SW480 (cell line): Measurements from ENCODE around the gene CCSER1.
"Not testable (repeated sequence)": the region's sequence is repeated elsewhere in the genome, so short reads cannot be mapped to it uniquely, and the experiment has no call there.

Source experiments
- DNase-seq: peaks from one replicate; pipeline ENCODE4 v3.0.0-alpha.2; 2016; ENCODE audit warnings: low spot score

CCSER1 gene

GRCh38 chr4:90840828-90841227, 713.6 kb downstream of the CCSER1 start:
- DNase-seq = no peak

GRCh38 chr4:90841676-90842075, 714.5 kb downstream of the CCSER1 start:
- DNase-seq = no peak

- DNase-seq = no peak
These were observed 715.8 kb downstream of the CCSER1 start for GRCh38 chr4:90842960-90843359.

GRCh38 chr4:90844241-90844640, 717.0 kb downstream of the CCSER1 start:
- no peak for DNase-seq

DNA sequence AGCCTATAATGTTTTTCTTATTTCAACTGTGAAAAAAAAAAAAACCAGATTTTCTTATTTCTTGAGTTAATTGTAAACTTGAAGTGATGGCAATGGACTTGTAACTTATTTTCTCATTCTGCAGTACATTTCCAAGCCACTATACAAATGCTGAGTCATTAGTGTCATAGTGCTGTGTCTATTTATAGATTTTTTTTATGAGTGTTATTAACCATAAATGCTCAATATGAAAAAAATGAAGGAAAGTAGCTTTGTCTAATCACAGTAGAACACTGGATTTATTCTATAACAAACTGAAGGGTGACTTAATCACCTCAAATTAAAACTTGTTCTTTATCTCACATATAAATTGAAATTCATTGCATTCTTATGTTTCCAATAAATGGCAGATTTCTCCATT, 718.6 kb downstream of the CCSER1 start:
- no peak for DNase-seq

- DNase-seq = no peak
These were observed 725.0 kb downstream of the CCSER1 start for GRCh38 chr4:90852237-90852636.

DNA sequence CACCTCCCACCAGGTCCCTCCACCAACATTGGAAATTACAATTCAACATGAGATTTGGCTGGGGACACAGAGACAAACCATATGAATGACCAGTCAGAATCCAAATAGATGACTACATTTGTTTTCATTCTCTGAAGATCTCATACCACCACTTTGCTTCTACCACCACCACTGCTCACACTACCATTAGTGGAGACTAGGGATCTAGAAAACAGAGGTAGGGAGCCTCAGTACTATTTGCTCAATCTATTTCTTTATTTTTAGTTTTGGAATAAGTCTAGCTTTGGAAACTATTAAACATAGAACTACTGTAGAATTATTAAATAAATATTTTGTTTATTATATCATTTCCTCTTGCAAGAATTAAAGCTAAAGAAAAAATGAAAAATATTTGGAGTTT, 727.9 kb downstream of the CCSER1 start:
- DNase-seq = no peak

- no peak for DNase-seq
These were observed 730.1 kb downstream of the CCSER1 start for GRCh38 chr4:90857081-90857820.

DNA sequence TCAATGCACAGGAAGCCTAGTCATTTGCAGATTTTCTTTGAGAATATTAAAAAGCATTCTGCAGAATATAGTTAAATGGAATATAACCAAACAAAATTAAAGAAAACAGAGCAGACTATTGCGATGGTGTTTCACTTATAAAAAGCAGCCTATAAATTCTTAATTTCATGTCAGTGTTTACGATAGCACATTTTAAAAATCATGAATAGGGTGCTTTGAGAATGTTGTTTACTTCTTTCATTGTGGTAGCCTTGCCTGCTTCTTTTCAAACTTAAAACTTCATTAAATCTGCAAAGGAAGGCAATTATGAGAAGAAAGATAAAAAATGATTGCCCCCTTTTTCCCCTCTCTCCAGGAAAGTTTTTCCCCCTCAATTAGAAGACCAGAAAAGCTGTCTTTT, 748.6 kb downstream of the CCSER1 start:
- DNase-seq = no peak

- no peak for DNase-seq
These were observed 749.1 kb downstream of the CCSER1 start for GRCh38 chr4:90876296-90876695.

GRCh38 chr4:90883519-90883918, 756.3 kb downstream of the CCSER1 start:
- DNase-seq = no peak

GRCh38 chr4:90888571-90888970, 761.4 kb downstream of the CCSER1 start:
- DNase-seq = no peak

DNA sequence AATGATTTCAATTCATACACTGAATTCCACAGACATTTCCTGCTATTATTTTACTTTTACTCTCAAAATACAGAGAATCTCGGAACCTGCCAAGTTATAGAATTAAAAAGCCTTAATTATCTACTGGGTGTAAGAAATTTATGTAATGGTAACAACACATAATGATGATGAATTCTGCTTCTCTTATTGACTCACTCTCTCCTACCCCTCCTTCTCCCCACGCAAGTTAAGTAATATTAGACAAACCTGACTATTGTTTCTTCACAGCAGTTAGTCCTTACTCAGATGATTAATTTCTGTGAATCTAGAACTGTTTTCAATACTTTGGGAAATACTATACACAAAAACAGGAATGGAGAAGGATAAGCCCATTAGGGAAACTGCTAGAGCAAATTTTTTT, 762.0 kb downstream of the CCSER1 start:
- no peak for DNase-seq

DNA sequence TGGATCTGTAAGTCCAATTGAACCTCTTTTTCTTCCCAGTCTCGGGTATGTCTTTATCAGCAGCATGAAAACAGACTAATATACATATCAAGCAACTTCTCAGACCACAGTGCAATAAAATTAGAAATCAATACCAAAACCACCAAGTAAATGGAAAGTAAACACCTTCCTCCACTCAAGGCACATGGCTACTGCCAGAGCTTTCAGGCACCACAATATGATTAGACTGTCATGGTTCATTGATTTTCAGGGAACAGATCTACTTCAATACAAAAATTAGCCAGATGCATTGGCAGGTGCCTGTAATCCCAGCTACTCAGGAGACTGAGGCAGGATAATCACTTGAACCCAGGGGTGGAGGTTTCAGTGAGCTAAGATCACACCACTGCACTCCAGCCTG, 776.2 kb downstream of the CCSER1 start:
- DNase-seq = not testable (repeated sequence)

DNA sequence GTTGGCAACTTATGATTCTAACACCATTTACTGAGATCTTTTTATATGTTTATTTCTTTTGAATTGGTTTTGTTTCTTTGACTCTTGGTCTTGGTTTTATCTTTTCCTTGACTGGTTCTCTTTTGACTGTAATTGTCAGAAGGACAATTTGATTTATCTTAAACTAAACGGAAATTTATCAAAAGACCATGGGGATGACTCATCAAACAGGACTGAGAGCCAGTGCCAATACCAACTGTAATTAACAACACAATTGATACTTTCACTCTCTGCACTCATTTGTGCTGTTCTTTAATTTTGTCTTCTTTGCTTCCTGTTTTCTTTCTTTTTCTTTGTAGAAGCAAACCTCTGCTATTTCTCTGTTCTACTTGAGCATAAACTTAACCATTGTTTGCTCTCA, 776.8 kb downstream of the CCSER1 start:
- no peak for DNase-seq

GRCh38 chr4:90906239-90906638, 779.0 kb downstream of the CCSER1 start:
- no peak for DNase-seq

- DNase-seq = not testable (repeated sequence)
These were observed 784.7 kb downstream of the CCSER1 start for GRCh38 chr4:90911724-90912434.

- no peak for DNase-seq
These were observed 795.0 kb downstream of the CCSER1 start for GRCh38 chr4:90922174-90922573.

DNA sequence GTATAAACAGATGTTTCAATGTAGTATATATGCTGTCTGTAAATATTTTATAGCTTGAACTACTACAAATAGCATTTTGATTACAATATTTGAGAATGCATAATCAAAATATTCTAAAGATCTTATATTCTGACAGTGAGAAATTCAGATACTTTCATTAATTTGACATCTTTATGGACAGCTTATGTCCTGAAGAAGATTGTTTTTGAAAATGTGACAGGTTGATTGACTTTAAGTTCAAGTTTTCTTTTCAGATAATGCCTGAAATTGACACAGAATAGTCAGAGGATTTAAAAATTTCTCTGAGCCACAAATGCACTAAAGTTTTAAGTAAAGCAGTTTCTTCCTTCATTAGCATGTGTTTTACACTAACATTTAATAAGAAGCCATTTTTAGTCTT, 799.8 kb downstream of the CCSER1 start:
- no peak for DNase-seq

- no peak for DNase-seq
These were observed 816.1 kb downstream of the CCSER1 start for GRCh38 chr4:90943311-90943710.

- DNase-seq = no peak
These were observed 819.8 kb downstream of the CCSER1 start for GRCh38 chr4:90946945-90947344.

DNA sequence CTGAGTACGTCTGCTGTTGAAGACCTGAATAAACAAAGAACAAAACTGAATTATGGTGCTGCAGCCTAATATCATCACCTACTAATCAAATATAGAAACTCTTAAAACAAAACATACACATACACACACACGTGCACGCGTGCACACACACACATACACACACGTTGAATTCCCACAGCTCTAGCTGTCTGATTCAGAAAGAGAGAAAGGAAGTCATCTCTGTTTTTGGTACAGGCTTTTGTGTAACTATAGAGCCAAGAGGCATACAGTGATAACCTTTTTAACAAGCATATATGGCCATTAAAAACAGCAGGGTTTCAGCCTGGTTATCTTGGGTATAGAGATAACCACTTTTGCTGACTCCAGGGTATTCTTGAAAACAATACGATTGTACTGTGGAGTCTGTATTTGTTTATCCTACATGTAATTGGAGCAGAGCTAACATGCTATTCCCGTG, 823.2 kb downstream of the CCSER1 start:
- DNase-seq = no peak

DNA sequence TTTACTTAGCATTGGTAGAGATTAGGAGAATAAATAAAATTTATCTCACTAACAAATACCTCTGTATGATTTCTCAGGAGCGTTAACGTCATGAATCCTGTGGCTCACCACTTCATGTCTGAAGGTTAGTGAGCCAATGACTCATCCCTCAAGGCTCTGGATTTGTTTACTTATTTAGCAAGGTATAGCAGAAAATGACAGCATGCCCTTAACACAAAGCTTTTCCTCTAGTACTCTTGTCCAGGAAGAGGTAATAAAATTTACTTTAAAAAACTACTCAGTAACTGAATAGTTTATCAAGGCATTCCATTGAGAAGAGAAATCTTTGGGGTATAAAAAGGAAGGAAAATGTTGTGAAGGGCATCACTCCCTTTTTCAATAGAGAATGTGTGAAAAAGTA, 823.8 kb downstream of the CCSER1 start:
- DNase-seq = no peak
